Activated T-helper 1 cell treated with Interleukin-2 at 50 U/mL for 16 hours (primary cell): ENCODE data around the gene GNG5.
A peak's percentile ranks its signal among the peaks of the same experiment; 100 is the strongest.
"Not testable (repeated sequence)": the region's sequence is repeated elsewhere in the genome, so short reads cannot be mapped to it uniquely, and the experiment has no call there.

Experiments
- DNase-seq: peaks from one replicate; pipeline ENCODE4 v3.0.0-alpha.2; 2020; ENCODE audit warnings: low read depth

GNG5 gene

DNA sequence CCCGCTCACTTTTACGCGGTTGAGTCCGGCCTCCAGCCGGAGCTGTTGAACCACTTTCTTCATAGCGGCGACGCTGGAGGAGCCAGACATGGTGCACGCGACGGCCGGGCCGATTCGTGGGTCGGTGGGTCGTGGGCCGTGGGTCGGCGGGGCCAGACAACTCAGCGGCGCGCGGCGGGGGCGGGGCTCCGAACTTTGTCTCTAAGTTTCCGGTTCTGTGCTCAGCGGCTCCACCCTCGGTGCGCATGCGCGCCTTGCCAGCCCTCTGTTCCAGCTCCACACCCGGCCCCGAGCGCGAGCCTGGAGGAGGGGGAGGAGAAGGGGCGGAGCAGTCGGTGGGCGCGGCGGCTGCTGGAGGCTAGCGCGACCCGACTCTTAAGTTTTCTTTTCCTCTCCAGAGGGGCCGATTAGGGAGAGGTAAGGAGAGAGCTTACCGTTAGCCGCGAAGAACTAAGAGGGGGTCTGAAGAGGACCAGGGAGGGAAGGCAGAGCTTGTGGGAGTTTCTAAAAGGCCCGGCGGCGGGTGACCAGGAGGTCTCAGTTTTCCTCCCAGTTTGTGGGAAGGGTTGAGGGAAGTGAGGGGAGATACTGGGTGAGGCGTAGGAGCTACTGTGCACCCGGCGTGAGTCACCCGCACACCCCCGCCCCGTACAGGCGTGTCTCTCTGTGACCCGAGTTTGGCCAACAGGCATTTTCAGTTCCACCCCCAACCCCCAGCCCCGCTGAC is at the start of gene GNG5, which contains the start of gene SPATA1:
TSS of gene GNG5 (minus strand) at position 580 of the 727 bp plus-strand sequence. CDS start at position 90, 490 bp downstream.
TSS of gene SPATA1 (plus strand) at position 385 of the 727 bp plus-strand sequence. CDS start 9,974 bp downstream, outside the sequence.
- peak; percentile 97 for DNase-seq

DNA sequence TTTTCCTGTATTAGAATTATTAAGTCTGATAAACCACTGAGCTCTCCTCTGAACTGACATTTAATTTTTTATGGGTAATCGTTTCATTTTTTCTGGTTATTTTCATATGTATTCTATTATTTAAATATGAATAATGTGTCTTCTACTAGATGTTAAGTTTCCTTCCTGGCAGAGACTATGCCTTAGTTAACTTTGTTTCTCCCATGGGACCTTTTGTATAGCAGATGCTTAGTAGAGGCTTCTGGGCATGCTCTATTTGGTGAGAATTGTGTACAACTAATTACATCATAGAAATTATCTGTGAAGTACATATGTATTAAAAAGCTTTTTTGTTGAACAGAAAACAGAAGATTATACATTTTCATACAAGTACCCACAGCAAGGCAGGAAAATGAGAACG is 44.4 kb upstream of the GNG5 start:
- DNase-seq, result no peak

DNA sequence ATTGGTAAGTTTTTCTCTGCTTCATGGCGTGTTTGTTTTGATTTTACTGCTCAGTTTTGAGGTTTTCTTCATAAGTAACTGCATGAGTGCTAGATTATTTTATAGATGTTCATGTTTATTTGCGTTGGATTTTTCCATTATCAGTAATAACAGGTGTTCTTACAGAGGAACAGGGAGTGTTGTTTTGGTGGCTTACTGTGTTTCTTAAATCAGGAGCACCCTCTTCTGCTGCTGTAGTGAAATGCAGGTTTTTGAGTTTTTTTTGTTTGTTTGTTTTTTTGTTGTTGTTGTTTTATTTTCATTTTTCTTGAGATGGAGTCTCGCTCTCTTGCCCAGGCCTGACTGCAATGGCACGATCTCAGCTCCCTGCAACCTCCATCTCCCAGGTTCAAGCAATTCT is 35.3 kb upstream of the GNG5 start:
- no peak for DNase-seq

DNA sequence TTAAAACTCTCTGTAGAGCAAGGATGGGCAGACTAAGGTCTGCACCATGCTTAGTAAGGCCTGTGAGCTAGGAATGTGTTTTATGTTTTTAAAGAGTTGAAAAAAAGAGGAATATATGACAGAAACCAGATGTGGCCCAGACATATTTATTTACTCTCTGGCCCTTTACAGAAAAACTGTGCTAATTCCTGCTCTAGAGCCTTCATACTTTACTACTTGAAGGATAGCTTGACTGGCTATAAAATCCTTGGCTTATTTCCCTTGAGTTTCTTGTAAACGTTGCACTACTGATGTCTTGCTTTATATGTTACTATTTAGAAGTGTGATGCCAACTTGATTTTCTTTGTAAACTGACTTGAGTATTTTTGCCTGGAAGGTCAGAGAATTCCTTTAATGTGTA is 34.4 kb upstream of the GNG5 start:
- no peak for DNase-seq

DNA sequence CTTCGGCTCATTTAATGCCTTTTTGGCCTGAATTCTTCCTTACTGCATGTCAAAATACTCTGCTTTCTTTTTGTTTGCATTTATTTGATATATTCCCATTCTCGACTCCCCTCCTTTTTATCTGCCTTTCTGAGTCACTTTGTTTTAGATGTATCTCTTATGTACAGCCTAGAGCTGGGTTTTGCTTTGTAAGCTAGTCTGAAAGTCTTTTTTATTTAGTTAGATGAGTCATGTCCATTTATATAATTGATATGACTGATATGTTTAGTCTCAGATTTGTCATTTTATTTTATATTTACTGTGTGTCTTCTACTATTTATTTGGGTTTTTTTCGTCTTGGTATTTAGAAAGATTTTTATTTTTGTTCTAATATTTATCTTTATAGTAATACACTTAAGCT is 33.6 kb upstream of the GNG5 start:
- no peak for DNase-seq

DNA sequence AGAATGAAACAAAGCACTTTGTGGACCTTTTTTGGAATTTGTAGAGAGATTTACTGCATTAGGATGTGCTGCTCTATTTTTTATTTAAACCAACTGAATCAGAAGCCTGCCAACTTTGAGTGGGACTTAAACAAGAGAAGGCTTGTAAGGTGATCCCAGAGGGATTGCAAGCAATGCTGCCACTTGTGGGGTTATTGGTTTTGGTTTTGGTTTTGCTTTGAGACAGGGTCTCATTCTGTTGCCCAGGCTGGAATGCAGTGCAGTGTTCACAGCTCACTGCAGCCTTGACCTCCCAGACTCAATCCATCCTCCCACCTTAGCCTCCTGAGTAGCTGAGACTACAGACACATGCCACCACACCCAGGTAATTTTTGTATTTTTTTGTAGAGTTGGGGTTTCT is 32.2 kb upstream of the GNG5 start:
- DNase-seq, result no peak

DNA sequence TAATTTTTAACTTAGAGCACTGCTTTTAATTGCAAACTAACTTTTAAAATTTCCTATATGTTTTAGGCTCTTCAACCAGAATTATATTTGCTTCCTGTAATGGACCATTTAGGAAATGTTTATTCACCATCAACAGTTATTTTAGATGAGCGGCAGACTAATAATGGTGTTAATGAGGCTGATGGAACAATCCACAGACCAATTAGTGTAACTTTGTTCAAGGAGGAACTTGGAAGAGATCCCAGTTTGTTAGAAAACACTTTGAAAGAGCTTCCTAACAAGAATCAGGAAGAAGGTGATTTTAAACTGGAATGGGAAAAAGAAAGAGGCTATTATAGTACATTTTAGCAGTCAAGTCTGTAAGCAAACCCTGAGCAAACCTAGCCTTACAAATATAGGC is 19.4 kb upstream of the GNG5 start:
- no peak for DNase-seq

DNA sequence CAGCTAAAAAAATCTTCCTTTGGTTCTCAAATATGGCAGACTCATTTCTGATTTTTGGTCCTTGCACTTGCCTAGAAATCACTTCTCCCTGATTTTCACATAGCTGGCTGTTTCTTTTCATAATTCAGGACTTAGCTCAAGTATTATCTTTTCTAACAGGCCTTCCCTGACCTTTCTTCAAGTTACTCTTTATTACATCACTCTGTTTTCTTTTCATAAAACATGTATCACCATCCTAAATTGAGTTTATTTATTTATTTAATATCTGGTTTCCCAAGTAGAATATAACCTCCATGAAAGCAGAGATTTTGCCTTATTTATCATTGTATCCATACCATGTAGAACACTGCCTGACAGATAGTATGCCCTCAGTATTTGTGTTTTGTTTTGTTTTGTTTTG is 18.2 kb upstream of the GNG5 start:
- no peak for DNase-seq

DNA sequence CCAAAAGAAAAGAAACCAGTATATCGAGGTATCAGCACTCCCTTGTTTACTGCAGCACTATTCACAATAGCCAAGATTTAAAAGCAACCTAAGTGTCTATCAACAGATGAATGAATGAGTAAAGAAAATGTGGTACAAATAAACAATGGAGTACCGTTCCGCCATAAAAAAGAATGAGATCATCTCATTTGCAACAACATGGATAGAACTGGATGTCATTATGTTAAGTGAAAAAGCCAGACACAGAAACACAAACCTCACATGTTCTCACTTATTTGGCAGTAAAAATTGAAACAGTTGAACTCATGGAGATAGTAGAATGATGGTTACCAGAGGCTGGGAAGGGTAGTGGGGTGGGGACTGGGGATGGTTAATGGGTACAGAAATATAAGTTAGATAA is 4.3 kb upstream of the GNG5 start:
- no peak for DNase-seq

DNA sequence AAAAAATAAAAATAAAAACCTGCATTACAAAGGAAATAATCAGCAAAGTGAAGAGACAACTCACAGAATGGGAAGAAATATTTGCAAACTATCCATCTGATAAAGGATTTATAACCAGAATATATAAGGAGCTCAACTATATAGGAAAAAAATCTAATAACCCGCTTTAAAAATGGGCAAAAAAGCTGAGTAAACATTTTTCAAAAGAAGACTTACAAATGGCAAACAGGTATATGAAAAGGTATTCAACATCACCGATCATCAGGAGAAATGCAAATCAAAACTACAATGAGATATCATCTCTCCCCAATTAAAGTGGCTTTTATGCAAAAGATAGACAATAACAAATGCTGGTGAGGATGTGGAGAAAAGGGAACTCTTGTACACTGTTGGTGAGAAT is 3.8 kb upstream of the GNG5 start:
- no peak for DNase-seq

DNA sequence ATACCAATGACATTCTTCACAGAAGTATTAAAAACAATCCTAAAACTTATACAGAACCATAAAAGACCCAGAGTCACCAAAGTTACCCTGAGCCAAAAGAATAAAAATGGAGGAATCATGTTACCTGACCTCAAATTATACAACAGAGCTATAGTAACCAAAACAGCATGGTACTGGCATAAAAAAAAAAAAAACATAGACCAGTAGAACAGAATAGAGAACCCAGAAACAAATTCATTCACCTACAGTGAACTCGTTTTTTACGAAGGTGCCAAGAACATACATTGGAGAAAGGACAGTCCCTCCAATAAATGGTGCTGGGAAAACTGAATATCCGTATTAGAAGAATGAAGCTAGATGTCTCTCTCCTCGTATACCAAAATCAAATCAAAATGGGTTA is 2.6 kb upstream of the GNG5 start:
- DNase-seq, result no peak

DNA sequence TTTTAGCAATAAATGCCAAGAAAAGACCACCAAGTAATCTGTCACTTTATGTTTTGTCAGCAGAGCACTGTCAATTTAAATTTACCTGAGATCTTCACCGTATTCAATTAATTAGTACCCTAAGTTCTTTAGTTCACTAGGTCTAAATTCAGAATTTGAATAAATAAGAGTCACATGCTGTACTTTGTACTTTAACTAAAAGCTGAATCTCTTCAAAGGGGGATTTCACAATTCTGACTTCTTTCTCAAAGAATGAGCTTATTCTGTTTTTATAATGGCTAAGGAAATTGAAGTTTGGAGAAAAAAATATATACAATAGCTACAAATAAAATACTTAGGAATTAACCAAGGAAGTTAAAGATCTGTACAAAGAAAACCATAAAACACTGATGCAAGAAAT is 2.1 kb upstream of the GNG5 start:
- DNase-seq, result no peak

DNA sequence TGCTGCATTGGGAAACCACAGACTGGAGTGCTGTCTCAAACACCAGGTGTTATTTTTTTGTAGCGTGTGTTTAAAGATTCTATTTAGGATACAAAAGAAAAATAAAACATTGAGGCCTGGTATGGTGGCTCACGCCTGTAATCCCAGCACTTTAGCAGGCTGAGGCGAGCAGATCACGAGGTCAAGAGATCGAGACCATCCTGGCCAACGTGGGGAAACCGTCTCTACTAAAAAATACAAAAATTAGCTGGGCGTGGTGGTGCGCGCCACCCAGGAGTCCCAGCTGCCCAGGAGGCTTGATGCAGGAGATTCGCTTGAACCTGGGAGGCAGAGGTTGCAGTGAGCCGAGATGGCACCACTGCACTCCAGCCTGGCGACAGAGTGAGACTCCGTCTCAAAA is 1.5 kb upstream of the GNG5 start:
- not testable (repeated sequence) for DNase-seq

DNA sequence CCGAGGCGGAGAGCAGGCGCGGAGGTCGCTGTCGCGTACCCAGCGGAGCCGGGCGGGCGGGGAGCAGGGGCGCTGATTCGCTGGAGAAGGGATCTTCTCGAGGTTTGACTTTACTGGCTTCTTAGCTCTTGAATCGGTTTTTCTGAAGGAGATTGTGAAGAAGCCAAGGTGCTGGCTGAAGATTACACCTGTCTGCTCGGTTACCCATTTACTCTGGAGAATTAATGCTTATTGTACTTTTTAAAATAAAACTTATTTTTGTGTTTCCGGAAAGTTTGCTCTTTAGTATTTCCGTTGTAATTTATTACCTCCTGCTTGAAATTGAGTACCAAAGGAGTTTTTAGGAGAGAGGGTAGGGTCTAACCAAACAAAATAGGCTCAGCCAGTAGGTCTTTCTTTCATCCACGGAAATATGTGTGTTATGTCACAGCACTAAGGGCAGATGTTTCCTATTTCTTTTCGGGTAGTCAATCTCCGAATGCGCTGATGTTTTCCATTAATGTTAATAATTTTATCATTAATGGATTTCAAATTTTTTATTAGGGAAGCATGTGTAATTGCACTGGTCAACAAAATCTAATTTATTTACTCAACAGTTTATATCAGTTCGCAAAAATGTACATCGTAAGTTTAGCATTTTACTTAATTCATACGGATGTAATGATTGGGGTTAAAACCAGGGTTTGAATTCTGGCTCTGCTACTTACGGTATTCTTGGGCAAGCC is 510 bp upstream of the GNG5 start:
- DNase-seq, result no peak

DNA sequence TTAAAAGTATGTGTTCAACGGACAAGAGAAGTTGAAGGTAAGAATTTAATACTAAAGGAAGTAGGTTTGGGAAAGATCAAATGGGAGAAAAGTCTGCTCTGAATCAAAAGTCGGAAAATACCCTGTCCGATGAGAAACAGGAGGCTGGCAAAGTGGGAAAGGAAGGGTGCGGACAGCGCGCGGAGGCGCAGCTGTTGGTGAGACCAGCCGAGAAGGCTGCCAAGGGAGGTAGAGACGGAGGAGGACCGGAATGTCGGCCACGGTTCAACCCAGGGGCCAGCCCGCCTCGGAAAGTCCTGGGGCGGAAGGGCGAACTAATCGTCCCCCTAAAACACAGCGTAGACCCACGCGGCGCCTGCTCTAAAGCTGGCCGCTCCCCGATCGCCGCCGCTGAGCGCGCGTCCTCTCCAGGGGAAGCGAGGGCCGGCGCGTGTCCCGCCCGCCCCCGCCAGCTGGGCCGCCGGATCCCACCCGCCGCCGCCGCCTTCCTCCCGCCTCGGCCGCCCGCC is 834 bp downstream of the GNG5 start:
- DNase-seq, result no peak

DNA sequence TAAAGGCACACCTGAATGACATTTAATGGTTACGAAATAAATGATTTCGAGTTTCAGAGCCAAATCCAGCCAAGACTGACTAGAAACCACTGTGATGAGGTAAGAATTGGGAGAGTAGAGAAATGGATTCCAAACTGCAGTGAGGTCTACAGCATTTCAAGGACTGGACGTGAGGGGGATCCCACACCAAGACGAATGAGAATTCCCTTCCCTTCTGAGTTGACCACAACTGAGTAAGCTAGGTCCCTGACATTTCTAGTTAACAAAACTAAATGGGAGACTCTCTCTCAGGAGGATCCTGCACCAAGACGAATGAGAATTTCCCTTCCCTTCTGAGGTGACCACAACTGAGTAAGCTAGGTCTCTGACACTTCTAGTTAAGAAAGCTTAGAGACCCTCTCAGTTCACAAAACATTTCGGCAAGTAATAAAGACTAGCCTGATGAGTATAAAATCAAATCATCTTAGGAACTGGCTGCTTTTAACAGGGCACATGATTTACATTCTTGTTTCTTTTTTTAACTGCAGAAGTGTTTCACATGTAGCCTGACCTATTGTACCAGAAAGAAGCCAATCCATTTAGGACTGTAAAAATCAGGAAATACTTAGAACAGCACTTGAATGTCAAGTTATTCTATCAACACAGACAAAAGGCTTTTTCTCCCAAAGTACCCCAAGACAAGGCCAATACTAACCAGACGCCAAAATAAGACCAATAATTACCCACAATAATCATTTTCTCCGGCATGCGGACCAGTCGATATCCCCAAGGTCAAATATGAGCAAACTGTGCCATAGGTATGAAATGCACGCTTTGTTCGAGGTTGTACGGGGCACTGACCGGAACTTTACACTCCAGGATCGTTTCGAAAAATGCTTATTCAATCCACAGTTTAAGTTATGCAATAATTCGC is 1.5 kb downstream of the GNG5 start:
- DNase-seq, result no peak

DNA sequence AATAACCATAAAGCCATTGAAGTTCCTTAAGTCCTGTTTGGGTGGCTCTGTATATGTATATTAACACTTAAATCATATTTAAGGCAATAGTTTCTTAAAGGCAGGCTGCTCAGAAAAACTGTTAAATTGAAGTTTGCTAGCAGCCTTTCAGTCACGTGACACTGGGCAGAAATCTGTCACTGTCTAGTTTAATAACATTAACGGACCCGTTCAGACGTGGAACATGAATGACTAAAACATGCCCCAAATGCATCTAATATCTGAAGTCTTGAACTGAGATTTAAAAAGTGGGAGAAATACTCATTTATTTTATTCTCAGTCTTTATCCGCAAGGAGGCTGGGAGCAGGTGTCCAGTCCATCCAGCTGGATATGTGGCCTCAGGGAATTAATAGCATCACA is 3.5 kb downstream of the GNG5 start:
- no peak for DNase-seq

DNA sequence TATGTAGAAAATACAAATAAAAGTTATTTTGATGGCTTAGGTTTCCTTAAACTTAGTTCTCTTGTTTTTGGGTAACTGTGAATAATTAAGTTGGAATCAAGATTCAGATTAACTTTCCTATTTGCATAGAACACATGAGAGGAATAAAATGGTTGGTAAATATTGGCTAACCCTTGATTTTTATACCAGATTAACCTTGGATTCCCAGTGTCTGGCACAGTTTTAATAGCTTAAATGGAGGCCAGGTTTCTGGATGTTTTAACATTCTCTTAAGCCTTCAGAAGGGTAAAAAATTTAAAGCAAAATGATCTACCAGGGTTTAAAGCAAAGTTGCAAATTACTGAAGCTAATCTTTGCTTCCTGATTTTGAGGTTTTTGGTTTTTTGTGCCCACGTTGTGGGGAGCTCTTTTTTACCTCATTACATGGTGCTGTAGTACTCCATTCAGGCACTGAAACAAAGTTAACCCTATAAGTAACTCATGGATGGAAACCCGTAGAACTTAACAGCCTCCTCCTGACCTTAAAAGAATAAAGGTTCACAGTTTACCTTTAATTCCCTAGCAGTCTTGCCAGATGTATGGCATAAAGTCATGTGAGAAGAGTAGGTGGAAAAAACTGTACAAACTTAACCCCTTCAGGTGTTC is 8.6 kb downstream of the GNG5 start:
- DNase-seq, result no peak

DNA sequence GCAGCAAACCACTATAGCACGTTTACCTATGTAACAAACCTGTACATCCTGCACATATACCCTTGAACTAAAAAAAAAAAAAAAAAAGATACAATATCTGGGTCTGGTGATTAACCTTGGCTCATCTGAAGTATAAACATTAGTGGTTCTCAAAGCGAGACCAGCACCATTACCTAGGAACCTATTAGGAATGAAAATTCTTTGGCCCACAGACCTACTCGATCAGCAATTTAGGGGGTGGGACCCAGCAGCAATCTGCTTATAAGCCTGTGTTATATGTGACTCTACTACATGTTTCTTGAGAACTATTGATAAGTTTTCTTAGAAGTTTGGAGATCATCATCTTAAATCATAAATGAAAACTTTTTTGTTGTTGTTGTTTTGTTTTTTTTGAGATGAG is 9.9 kb downstream of the GNG5 start:
- no peak for DNase-seq

DNA sequence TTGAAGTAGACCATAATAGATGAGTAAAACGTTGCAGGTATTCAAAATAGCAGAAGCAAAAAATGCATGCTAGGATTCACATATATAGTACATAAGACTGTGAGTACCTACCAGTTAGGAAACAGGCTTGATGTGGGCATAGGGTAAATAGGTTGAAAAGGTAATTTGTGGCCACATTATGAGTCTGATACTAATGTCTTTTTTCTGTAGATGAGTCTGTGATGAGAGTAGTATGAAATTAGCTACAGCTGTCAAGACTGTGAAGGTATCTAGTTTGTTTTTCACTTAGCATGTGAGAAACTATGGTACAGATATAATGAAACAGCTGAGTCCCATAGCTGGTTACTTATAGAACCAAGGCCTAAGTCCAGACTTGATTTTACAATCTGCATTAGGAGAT is 12.6 kb downstream of the GNG5 start:
- DNase-seq, result no peak

DNA sequence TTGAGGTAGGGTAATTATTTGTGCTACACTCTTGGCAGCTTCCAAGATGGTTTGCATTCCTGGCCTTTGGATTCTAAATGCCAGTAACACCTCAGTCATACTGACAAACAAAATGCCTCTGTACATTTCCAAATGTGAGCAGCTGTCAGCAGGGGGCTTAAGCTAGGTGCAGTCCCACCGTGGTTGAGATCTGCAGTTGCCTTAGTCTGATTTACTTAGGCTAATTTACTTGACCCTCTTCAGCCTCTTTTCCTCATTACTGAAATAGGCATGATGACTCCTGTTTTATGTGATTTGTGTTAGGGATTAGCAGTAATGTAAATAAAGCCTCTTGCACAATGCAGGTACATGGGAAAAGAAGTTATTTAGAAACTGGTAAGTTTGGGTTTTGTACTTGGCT is 13.7 kb downstream of the GNG5 start:
- no peak for DNase-seq

DNA sequence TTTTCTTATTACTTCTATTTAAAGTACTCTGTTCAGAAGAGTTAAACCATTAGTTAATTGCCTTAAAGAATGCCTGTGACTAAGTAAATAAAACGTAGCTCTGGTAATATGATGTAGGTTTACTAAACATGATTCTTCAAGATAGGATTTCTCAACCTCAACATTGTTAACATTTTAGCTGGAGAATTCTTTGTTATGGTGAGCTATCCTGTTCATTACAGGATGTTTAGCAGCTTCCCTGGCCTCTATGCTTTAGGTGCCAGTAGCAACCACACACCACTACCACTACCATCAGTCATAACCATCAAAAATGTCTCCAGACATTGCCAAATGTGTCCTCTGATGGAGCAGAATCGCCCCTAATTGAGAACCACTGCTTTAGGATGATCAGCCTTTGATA is 16.6 kb downstream of the GNG5 start:
- no peak for DNase-seq
